Measurements from ENCODE around the gene MYCBP2. TPM values are rescaled to one million over a fixed set of nuclear protein-coding genes. Genes with fewer than 3 reads are reported as not detected.

The MYCBP2 gene
- total and polyA plus RNA-seq, 4 donors: 12.1 to 86.4 (median 30.0) TPM

DNA sequence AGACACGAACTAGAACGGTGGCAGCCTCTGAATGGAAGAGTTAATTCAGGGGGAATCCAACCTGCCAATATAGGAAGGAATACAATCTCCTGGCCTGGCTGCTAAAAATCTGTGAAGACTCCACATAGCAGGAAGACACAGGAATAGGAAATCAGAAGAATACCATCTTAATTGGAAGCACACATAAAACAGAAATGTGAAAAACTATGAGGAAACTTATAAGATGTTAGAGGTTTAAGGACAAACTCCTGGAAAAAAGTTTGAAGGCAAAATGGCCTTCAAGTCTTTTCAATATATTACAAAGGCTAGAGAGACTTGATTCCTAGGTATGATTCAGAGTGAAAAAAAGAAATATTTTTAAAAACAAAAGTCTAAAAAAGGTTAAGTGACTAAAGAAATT is 221.8 kb downstream of the MYCBP2 start:
- Histone ChIP-seq H3K9ac (ENCODE audit: low read depth in 1 of 2, low read length in 2 of 2) (no peak overlapping the region), H3K9me3 (ENCODE audit: control insufficient read depth in 4 of 4, low read length in 3 of 4) (no peaks in the 10 kb centered on the region), H3K27me3 (ENCODE audit: control insufficient read depth in 4 of 4, insufficient read depth in 4 of 4, low read length in 3 of 4) (no peaks in the 10 kb centered on the region), H3K27ac (ENCODE audit: low read depth in 1 of 2, low read length in 2 of 2) (no peak overlapping the region), H3K36me3 (ENCODE audit: control insufficient read depth in 4 of 4, insufficient read depth in 3 of 4, low read depth in 1 of 4, low read length in 3 of 4) (peaks cover 0 to 9% (median 2%) of the 10 kb centered on the region in 4 donors), H3K4me1 (ENCODE audit: control insufficient read depth in 4 of 4, insufficient read depth in 4 of 4, low read length in 3 of 4) (no peaks in the 10 kb centered on the region), H3K4me3 (ENCODE audit: low read depth in 1 of 3, low read length in 3 of 3) (no peak overlapping the region)
- no peak for DNase-seq (ENCODE audit: low spot score)
- TF ChIP-seq TAF1 (conservative IDR thresholded peaks at IDR 0.05) (no peak), FOXA2 (IDR thresholded peaks at IDR 0.05) (no peak), FOXA1 (IDR thresholded peaks at IDR 0.05) (no peak), HNF4A (conservative IDR thresholded peaks at IDR 0.05) (no peak), RAD21 (IDR thresholded peaks at IDR 0.05) (no peak), SP1 (IDR thresholded peaks at IDR 0.05) (no peak), RXRA (IDR thresholded peaks at IDR 0.05) (no peak), JUND (IDR thresholded peaks at IDR 0.05) (no peak), YY1 (IDR thresholded peaks at IDR 0.05) (no peak), EGR1 (IDR thresholded peaks at IDR 0.05; ENCODE audit: low read depth in 2 of 2) (no peak), GABPA (IDR thresholded peaks at IDR 0.05 in 1 of 2, conservative IDR thresholded peaks at IDR 0.05 in 1 of 2) (no peak), NR2F2 (IDR thresholded peaks at IDR 0.05) (no peak), HNF4G (IDR thresholded peaks at IDR 0.05) (no peak)
- TF ChIP-seq, protein P1, sequence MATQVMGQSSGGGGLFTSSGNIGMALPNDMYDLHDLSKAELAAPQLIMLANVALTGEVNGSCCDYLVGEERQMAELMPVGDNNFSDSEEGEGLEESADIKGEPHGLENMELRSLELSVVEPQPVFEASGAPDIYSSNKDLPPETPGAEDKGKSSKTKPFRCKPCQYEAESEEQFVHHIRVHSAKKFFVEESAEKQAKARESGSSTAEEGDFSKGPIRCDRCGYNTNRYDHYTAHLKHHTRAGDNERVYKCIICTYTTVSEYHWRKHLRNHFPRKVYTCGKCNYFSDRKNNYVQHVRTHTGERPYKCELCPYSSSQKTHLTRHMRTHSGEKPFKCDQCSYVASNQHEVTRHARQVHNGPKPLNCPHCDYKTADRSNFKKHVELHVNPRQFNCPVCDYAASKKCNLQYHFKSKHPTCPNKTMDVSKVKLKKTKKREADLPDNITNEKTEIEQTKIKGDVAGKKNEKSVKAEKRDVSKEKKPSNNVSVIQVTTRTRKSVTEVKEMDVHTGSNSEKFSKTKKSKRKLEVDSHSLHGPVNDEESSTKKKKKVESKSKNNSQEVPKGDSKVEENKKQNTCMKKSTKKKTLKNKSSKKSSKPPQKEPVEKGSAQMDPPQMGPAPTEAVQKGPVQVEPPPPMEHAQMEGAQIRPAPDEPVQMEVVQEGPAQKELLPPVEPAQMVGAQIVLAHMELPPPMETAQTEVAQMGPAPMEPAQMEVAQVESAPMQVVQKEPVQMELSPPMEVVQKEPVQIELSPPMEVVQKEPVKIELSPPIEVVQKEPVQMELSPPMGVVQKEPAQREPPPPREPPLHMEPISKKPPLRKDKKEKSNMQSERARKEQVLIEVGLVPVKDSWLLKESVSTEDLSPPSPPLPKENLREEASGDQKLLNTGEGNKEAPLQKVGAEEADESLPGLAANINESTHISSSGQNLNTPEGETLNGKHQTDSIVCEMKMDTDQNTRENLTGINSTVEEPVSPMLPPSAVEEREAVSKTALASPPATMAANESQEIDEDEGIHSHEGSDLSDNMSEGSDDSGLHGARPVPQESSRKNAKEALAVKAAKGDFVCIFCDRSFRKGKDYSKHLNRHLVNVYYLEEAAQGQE (IDR thresholded peaks at IDR 0.05): no peak
- TF ChIP-seq, protein P2, sequence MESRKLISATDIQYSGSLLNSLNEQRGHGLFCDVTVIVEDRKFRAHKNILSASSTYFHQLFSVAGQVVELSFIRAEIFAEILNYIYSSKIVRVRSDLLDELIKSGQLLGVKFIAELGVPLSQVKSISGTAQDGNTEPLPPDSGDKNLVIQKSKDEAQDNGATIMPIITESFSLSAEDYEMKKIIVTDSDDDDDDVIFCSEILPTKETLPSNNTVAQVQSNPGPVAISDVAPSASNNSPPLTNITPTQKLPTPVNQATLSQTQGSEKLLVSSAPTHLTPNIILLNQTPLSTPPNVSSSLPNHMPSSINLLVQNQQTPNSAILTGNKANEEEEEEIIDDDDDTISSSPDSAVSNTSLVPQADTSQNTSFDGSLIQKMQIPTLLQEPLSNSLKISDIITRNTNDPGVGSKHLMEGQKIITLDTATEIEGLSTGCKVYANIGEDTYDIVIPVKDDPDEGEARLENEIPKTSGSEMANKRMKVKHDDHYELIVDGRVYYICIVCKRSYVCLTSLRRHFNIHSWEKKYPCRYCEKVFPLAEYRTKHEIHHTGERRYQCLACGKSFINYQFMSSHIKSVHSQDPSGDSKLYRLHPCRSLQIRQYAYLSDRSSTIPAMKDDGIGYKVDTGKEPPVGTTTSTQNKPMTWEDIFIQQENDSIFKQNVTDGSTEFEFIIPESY (IDR thresholded peaks at IDR 0.05): no peak
- TF ChIP-seq, protein P3, sequence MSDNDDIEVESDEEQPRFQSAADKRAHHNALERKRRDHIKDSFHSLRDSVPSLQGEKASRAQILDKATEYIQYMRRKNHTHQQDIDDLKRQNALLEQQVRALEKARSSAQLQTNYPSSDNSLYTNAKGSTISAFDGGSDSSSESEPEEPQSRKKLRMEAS (IDR thresholded peaks at IDR 0.05): no peak
- TF ChIP-seq, protein P4, sequence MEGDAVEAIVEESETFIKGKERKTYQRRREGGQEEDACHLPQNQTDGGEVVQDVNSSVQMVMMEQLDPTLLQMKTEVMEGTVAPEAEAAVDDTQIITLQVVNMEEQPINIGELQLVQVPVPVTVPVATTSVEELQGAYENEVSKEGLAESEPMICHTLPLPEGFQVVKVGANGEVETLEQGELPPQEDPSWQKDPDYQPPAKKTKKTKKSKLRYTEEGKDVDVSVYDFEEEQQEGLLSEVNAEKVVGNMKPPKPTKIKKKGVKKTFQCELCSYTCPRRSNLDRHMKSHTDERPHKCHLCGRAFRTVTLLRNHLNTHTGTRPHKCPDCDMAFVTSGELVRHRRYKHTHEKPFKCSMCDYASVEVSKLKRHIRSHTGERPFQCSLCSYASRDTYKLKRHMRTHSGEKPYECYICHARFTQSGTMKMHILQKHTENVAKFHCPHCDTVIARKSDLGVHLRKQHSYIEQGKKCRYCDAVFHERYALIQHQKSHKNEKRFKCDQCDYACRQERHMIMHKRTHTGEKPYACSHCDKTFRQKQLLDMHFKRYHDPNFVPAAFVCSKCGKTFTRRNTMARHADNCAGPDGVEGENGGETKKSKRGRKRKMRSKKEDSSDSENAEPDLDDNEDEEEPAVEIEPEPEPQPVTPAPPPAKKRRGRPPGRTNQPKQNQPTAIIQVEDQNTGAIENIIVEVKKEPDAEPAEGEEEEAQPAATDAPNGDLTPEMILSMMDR (IDR thresholded peaks at IDR 0.05; ENCODE audit: low read depth, low read length, missing input control): no peak
- TF ChIP-seq, protein P5, sequence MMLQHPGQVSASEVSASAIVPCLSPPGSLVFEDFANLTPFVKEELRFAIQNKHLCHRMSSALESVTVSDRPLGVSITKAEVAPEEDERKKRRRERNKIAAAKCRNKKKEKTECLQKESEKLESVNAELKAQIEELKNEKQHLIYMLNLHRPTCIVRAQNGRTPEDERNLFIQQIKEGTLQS (IDR thresholded peaks at IDR 0.05): no peak
- 94% methylated on average over 2 of the region's 2 CpGs for WGBS

Data from liver (tissue), 9 donors.